Peyer's patch (tissue), 4 donors: ENCODE data around the gene SMARCB1. TPM values are rescaled to one million over a fixed set of nuclear protein-coding genes. Genes with fewer than 3 reads are reported as not detected.

ENCODE experiments used
- DNase-seq, 3 donors: peaks; one replicate each; pipeline ENCODE4 v3.0.0-alpha.2; 2017 to 2019
- H3K27ac ChIP-seq, 4 donors: fragments of 200-600 bp; sonication (generic); one replicate each; pipeline ENCODE4 v1.5.1; 2016 to 2019
- H3K27me3 ChIP-seq, 2 donors: fragments of 200-600 bp; sonication (generic); one replicate each; pipeline ENCODE4 v1.5.1; 2019
- H3K36me3 ChIP-seq, 3 donors: fragments of 200-600 bp; sonication (generic); one replicate each; pipeline ENCODE4 v1.5.1; 2016 to 2019
- H3K4me1 ChIP-seq, 4 donors: fragments of 200-600 bp; sonication (generic); one replicate each; pipeline ENCODE4 v1.5.1; 2016 to 2019
- H3K4me3 ChIP-seq, 4 donors: fragments of 200-600 bp; sonication (generic); 1 replicate in 3 of 4; 2 replicates in 1 of 4; pipeline ENCODE4 v1.5.1; 2016 to 2019; ENCODE audit warnings: mild to moderate bottlenecking in 1 of 4
- H3K9me3 ChIP-seq, 4 donors: fragments of 200-600 bp; sonication (generic); one replicate each; pipeline ENCODE4 v1.5.1; 2016 to 2019; ENCODE audit warnings: mild to moderate bottlenecking in 1 of 4
- POLR2A ChIP-seq, 2 donors: fragments of 450-650 bp; IDR thresholded peaks; one replicate each; pipeline ENCODE4 v1.5.1; 2017; ENCODE audit warnings: antibody characterized with exemption in 2 of 2, mild to moderate bottlenecking in 2 of 2, moderate library complexity in 2 of 2
- total RNA-seq, 4 donors: library from RNA; depleted of rRNA; stranded (reverse); fragments of >200 nt; gene quantifications; one replicate each; pipeline ENCODE4 v1.1.0, GENCODE V29; 2016
- TF ChIP-seq, protein P1 (sequence below), 6 experiments: fragments of 450-650 bp in 4 of 6; fragments of 200-600 bp in 2 of 6; sonication (generic) in 1 of 6; IDR thresholded peaks; one replicate each; pipeline ENCODE4 v1.5.1; 2017 to 2019; ENCODE audit warnings: antibody characterized with exemption in 6 of 6, mild to moderate bottlenecking in 3 of 6, moderate library complexity in 1 of 6

The SMARCB1 gene
- total RNA-seq, 4 donors from 2014 or later = 45.7 to 94.9 (median 77.0) TPM

DNA sequence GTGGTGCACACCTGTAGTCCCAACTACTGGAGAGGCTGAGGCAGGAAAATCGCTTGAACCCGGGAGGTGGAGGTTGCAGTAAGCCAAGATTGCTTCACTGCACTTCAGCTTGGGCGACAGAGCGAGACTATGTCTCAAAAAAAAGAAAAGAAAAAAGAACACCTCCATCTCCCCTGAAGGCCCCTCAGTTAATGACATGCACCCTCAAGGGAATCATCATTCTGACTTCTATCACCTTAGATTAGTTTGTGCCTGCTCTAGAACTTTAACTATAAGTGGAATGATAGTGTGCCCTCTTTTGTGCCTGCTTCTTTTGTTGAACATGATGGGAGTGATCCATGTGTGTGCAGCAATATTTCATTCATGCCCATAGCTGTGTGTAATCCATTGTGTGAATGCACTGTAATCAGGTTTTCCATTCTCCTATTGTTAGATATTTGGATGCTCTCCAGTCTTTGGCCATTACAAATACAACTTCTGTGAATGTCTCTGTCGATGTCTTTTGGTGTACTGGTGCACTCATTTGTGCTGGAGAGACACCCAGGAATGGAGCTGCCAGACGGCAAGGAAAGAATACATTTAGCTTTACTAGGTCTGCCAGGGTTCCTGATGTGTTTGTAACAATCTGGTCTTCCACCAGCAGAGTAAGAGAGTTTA is 31.7 kb upstream of the SMARCB1 start:
- Histone ChIP-seq H3K9me3 (no peaks in the 10 kb centered on the region), H3K4me3 (no peak overlapping the region), H3K27me3 (no peaks in the 10 kb centered on the region), H3K4me1 (peaks cover 0 to 9% (median 2%) of the 10 kb centered on the region in 4 donors), H3K36me3 (no peaks in the 10 kb centered on the region), H3K27ac (peak overlapping the region in 1 of 4 donors; percentile 84)
- TF ChIP-seq, protein P1, sequence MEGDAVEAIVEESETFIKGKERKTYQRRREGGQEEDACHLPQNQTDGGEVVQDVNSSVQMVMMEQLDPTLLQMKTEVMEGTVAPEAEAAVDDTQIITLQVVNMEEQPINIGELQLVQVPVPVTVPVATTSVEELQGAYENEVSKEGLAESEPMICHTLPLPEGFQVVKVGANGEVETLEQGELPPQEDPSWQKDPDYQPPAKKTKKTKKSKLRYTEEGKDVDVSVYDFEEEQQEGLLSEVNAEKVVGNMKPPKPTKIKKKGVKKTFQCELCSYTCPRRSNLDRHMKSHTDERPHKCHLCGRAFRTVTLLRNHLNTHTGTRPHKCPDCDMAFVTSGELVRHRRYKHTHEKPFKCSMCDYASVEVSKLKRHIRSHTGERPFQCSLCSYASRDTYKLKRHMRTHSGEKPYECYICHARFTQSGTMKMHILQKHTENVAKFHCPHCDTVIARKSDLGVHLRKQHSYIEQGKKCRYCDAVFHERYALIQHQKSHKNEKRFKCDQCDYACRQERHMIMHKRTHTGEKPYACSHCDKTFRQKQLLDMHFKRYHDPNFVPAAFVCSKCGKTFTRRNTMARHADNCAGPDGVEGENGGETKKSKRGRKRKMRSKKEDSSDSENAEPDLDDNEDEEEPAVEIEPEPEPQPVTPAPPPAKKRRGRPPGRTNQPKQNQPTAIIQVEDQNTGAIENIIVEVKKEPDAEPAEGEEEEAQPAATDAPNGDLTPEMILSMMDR (IDR thresholded peaks at IDR 0.05) = no peak
- no peak for TF ChIP-seq POLR2A (IDR thresholded peaks at IDR 0.05)
- DNase-seq = no peak

DNA sequence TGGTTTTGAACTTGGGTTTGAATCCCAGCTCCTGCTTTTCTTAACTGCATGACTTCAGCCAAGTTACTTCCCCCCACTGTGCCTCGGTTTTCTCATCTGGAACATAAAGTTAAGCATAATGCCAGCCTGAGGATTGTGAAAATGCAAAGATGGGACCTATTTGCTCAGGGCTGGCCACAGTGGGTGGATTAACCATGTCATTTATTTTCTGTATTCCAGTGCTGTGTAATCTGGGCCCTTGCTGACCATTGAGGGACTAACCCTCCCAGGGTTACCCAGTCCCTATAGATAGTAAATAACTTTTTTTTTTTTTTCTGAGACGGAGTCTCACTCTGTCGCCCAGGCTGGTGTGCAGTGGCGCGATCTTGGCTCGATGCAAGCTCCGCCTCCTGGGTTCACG is 31.1 kb upstream of the SMARCB1 start:
- TF ChIP-seq POLR2A (IDR thresholded peaks at IDR 0.05) = no peak
- TF ChIP-seq, protein P1 (IDR thresholded peaks at IDR 0.05) = no peak
- no peaks in the 10 kb centered on the region for H3K9me3 ChIP-seq
- no peak overlapping the region for H3K4me3 ChIP-seq
- H3K36me3 ChIP-seq = no peaks in the 10 kb centered on the region
- H3K27ac ChIP-seq = peak overlapping the region in 1 of 4 donors; percentile 84
- H3K27me3 ChIP-seq = no peaks in the 10 kb centered on the region
- peaks cover 0 to 5% (median under 1%) of the 10 kb centered on the region in 4 donors for H3K4me1 ChIP-seq
- no peak for DNase-seq

DNA sequence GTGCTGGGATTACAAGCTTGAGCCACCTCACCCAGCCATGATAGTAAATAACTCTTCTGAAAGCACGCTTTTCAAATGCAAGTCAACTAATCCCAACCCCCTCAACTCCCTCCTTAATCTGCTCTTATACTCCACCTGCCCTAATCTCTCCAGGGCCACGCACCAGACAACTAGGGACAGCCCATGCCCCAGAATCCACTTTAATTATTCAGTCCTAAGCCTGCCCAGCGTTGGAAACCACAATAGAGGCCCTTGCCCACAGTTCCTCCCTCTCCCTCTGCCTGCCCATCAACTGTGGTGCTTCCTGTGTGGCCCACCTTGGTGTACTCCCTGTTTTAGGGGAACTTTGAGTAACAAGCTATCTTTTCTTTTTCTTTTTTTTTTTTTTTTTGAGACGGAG is 29.9 kb upstream of the SMARCB1 start:
- H3K27ac ChIP-seq = no peak overlapping the region
- H3K9me3 ChIP-seq = no peaks in the 10 kb centered on the region
- no peak for DNase-seq
- H3K27me3 ChIP-seq = no peaks in the 10 kb centered on the region
- peaks cover 0 to under 1% (median 0%) of the 10 kb centered on the region in 4 donors for H3K4me1 ChIP-seq
- no peaks in the 10 kb centered on the region for H3K36me3 ChIP-seq
- TF ChIP-seq, protein P1 (IDR thresholded peaks at IDR 0.05) = no peak
- no peak for TF ChIP-seq POLR2A (IDR thresholded peaks at IDR 0.05)
- H3K4me3 ChIP-seq = no peak overlapping the region

DNA sequence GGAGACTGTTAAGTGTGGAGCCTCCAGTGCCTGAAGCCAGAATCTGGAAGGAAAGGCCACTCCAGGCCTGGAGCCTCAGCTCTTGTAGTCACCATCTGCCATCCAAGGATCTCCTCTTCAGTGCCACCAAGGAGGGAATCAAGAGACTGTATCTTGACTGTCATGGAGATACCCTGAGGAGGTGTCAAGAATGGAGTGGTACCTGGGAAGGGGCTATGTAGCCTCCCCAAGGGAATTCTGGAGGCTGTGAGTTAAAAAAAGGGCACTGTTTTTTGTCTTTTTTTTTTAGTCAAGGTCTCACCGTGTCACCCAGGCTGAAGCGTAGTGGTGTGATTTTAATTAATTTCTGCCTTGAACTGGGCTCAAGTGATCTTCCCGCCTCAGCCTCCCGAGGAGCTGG is 27.2 kb upstream of the SMARCB1 start:
- TF ChIP-seq, protein P1 (IDR thresholded peaks at IDR 0.05) = no peak
- TF ChIP-seq POLR2A (IDR thresholded peaks at IDR 0.05) = no peak
- Histone ChIP-seq H3K27me3 (no peaks in the 10 kb centered on the region), H3K27ac (no peak overlapping the region), H3K4me1 (peaks cover 0 to 18% (median 11%) of the 10 kb centered on the region in 4 donors), H3K9me3 (no peaks in the 10 kb centered on the region), H3K36me3 (peaks cover 0 to 3% (median 0%) of the 10 kb centered on the region in 3 donors), H3K4me3 (no peak overlapping the region)
- no peak for DNase-seq

DNA sequence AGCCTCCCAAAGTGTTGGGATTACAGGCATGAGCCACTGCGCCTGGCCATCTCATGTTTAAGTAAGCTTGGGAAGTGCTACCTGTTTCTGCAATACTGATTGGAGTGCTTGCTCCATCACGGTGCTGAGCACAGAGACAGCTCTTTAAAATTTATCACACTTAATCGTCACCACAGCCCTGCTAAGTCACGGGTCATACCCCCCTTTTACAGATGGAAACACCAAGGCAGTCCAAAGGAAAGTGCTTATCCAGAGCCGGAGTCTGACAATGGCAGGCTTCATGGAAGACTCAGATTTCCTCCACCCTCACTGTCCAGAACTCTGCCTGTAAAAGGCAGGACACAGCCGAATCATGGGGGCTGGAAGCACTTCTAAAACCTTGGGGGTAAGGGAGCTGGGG is 26.7 kb upstream of the SMARCB1 start:
- Histone ChIP-seq H3K36me3 (peaks cover 0 to 7% (median 0%) of the 10 kb centered on the region in 3 donors), H3K27me3 (no peaks in the 10 kb centered on the region), H3K4me1 (peaks cover 0 to 21% (median 11%) of the 10 kb centered on the region in 4 donors), H3K4me3 (no peak overlapping the region), H3K9me3 (no peaks in the 10 kb centered on the region), H3K27ac (no peak overlapping the region)
- TF ChIP-seq POLR2A (IDR thresholded peaks at IDR 0.05) = no peak
- TF ChIP-seq, protein P1 (IDR thresholded peaks at IDR 0.05) = no peak
- no peak for DNase-seq
